HG03066 (cell line): ENCODE data around the gene TMEM200A.

ENCODE experiments used
- ATAC-seq: cut with Tn5 transposase; IDR thresholded peaks from one replicate; pipeline ENCODE4 v1.9.1; 2021; ENCODE audit warnings: low read depth; ENCODE audit not compliant: unreplicated experiment

TMEM200A gene

DNA sequence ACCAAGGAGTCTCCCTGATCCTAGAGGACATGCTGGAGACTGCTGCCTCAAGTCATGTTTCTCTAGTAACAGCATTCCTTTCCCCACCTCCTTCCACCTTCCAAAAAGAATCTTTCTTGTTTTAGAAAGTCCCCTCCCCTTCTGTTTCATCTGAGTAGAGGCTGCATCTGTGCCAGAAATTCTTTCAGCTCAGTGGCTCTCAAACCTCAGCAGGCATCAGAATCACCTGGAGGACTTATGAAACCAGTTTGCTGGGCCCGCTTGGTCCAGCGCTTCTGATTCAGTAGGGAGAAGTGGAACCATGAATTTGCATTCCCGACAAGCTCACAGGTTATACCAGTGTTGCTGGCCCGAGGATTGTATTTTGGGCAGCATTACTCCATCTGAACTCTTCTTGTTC lies 55.1 kb downstream of the TMEM200A start:
- no peak for ATAC-seq

DNA sequence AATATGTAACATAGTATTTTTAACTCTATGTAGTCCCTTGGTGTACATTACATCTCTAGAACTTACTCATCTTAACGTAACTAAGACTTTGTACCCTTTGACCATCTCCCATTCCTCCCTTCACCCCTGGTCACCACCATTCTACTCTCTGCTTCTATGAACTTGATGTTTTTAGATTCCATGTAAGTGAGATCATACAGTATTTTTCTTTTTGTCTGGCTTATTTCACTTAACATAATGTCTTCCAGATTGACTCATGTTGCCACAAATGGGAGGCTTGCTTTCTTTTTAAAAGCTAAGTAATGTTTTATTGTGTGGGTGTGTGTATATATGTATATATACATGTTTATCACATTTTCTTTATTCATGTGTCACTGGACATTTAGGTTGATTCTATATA lies 55.8 kb downstream of the TMEM200A start:
- ATAC-seq: no peak

DNA sequence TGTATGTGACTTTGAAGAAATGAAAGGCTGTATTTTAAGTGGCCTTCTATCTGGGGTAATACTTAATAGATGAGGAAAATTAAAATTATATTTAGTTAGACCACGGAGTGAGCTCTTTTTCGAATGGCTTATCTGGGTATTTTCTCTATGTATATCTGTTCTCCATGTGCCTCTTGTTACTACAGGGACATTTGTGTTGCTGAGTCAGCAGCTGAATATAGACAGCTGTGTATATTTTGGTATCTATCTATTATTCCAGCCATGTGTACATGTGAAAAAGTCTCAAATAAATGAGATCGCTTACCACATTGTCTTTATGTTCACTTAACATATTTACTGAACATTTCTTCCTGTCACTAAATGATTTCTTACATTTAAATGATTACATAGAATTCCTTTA lies 57.2 kb downstream of the TMEM200A start:
- no peak for ATAC-seq

DNA sequence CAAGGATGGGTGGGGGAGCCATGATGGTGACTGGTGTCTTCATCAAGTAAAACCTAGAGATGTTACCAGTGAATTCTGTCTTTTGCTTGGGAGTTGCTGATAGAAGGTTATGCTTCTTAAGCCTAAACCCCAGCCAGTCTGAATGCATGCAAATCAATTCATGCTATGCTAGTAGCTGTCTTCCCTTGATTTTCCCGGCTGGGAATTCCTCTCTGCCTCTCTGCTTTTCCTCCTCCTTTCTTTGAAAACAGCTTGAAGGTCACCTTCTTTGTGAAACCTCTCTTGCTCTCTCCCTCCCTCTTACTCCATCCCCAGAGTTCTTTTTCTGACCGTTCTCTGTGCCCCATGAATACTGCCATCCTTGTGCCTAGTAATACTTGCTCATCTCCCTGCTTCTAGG lies 58.9 kb downstream of the TMEM200A start:
- ATAC-seq: no peak

DNA sequence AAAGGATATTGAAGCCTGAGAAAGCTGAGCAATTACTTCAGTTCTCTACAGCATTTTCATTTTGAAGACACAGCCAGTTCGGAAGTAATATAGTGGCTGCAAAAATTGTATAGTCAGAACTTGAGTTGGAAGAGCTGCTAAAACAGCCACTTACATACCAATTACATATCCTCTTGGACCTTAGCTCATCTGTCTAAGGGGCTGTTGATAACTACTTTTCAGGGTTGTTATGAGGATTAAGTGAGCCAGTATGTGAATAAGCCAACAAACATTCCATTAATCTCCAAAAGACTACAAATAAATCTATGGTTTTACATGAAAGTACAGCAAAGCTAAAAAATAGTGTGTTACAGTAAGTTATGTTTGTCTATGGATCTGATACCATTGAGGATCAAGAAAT lies 59.7 kb downstream of the TMEM200A start:
- no peak for ATAC-seq

DNA sequence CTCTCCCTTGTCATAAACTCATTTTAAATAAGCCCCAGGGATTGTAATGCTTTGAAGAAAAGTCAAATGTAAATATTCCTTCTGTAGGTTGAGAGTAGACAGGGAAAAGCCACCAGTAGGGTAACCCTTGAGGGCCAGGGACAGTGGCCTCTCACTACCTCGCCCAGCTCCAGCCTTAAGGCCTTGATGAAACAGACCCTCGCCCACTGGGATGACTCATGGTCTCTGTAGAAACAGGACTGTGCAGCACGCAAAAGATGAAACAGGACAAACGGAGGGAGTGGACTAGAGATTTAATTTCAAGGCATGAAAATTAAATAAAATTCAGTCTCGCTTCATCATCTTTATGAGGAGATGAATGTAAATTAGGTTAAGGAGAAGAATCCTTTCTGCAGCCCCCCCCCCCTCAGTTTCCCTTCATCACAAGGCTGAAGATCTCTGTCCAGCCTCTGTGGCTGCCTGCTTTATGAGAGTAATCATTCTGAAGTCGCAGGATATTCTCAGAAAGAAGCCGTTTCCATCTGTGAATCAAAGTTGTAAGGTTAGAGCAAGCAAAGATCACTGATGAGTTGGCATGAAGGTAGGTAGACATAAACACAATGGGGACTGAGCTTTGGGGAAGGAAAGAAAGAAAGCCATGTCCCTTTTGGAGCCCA lies 60.4 kb downstream of the TMEM200A start:
- ATAC-seq: no peak

DNA sequence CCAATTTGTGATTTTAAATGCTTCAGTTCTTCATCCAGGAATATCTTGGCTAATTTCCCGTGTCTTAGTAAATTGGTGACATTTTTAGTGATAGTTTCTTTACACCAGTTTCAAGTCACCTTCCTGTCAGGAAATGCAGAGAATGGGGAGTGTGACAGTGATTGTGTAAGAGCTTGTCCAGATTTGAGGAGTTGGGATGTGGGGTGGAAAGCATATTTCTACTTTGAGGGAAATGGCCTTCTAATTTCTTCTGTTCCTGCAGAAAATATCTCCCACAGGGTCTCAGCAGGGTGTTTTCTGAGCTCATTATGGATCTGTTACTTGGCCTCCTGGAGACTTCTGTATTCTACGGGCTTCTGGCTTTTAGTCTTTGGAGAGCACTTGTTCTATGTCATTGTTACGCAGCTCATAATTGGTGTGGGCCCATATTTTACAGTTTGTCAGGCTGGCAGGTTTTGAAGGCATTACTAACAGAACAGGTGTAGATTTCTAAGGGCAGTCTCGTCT lies 65.6 kb downstream of the TMEM200A start:
- ATAC-seq: no peak

DNA sequence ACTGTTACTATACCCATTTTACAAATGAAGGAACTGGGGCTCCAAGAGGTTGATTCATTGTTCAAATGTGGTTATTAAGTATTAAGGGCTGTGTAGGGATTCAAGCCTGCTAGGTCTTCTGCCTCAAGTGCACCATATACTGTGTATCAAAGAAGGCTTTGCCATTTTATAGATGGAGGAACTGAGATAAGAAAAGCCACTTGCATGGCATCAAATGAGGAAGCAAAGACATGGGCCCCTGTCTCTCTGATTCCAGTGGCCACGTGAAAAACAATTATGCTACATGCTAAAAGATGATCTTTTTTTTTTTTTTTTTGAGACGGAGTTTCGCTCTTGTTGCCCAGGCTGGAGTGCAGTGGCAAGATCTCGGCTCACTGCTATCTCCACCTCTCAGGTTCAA lies 67.0 kb downstream of the TMEM200A start:
- no peak for ATAC-seq

DNA sequence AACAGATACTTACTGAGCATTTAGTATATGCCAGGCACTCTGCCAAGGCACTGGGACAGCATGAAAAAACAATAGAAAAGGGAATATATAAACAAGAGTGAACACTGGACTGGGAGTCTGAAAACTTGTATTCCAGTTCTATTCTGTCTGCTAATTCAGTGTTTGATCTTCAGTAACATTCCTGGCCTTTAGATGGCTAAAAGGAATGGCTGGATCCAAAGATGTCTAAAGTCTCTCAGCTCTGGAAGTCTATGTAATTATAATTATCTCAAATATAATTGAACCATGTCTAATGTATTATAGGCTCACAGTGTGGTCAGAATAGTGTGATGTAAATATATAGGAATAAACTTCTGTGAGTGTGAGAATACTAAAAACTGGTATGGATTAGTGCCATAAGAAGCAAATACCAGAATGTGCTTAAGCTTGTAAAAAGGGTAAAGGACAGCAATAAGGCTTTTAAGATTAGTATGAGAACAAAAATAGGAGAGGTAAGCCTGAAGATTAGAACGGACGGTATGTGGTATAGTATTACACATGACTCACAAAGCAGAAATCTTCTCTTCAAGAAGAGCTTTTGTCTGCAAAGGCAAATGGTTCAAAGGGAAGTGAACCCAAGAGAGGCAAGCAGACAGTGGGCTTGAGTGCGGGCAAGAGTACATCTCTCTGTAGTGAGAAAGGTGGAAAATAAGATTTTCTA lies 68.5 kb downstream of the TMEM200A start:
- no peak for ATAC-seq

DNA sequence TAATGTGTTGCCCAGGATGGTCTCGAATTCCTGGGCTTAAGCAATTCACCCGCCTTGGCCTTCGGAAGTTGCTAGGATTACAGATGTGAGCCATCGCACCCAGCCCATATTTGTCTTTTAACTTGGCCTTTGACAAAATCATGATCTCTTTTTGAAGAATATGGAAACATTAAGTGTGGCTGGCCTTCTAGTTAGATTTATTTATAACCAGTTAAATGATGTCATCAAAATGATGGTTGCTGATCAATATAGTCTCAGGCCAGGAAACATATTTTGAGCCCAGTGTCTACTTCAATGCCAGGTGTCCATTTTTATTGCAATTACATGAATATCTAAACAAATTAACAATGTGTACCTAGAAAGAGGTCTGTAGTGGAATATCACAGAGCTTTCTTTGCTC lies 69.4 kb downstream of the TMEM200A start:
- no peak for ATAC-seq

DNA sequence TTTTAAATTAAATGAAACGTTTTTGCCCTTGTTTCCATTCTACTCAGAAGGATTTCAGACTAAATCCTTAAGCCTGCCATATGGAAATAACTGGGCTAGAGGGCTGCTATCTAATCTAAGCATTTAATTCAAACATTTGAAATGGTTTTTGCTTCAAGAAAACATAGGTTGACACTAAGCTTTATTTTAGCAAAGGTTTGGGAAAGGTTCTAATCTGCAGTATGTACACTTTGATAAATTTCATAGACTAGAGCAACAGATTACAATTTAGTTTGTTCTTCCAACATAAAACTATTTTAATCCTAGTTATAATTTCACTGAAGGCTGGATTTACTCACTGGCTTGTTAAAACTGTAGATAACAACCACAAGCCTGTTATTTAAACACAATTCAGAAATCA lies 72.1 kb downstream of the TMEM200A start:
- no peak for ATAC-seq

DNA sequence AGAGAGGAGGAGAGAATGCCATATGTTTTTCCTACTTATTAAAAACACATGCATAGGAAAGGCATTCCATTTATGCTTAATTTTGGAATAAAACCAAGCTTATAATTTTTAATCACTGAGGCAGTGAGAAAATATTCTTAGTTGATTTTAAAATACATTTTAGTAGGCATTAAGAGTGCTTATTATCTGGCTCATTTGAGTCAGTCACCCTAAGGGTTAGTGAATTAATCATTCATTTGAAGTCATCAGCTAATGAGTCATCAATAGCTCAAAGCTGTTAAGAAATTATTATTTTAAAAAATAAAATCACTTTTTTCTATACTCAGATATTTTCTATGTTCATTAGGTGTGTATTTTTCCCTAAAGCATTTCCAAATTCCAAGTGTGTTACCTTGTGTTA lies 81.6 kb downstream of the TMEM200A start:
- ATAC-seq: no peak

DNA sequence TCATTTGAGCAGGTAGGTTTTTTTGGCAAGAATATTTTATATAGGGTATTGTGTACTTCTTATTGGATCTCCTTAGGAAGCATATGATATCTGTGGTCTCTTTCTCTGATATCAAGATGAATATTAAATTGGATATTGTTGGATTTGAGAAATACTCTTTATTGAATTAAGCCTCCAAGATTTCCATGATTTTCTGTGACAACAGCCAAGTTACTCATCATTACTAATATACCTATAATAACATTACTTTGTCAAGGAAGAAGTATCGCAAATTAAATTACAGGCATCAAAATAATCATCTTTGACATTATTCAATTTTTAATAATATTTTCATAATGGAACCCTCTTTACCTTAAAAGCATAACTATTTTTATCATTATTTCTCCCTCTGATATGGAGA lies 86.5 kb downstream of the TMEM200A start:
- no peak for ATAC-seq

DNA sequence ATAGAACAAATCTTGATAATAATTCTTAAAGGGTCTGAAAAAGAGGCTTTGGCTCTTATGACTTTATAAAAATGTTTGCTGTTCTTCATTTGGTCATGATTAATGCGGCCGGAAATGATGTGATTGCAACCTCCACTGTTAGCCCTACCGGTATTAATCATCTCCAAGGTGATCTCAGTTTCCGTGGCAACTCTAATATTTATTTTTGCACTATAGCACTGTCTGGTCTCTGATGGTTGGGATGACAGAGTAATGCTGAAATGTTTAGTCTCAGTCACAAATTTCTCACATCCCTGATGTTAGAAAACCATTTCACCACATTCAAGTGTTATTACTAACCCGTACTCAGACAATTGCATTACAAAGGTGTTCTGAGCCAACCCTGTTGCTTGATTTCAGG lies 87.4 kb downstream of the TMEM200A start:
- ATAC-seq: no peak

DNA sequence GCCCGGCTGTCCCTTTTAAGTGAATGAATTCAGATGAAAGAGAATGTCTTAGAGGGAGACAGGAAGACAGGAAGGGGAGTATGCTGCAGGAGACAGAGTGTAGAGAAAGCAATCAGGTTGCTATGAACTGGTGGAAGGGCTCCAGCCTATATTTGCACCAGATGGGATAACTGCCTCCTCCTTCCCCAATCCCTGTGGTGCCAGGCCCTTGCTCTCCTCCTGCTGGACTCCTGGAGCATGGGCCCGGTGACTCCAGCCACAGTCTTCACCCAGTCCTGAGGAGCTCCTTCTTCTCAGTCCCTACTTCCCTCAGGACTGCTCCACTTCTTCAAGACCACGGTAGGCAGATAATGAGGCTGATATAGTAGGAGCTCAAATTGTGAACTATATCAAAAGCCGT lies 91.8 kb downstream of the TMEM200A start:
- no peak for ATAC-seq

DNA sequence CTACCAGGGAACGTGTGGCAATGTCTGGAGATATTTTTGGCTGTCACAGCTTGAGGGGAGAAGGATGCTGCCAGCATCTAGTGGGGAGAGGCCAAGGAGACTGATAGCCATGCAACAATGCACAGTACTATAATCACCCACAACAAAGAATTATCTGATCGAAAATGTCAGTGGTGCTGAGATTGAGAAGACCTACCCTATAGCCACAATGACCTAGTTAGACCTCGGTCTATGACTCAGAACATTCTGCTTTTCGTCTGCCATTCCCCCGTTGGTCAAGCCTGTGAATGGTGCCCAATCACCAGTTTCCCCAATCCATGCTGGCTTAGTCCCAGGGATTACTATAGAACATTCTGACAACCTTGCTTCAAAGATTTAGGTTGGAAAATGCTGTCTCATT lies 93.5 kb downstream of the TMEM200A start:
- no peak for ATAC-seq

DNA sequence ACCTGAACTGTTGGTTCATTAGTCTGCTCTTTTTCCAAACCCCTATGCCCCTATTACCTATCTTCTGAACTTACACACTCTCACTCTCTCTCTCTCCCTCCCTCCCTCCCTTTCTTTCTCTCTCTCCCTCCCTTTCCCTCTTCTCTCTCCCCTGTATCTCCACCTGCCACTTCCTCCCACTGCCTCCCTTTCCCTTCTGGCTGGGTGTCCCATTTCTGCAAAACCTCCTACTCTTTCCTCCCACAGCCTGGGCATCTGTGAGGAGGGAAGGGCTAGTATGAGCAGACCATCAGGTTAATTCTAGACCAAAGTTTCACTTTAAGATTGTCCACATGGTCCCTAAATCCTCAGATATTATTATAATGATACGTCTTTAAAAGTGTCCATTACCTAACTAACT lies 95.1 kb downstream of the TMEM200A start:
- ATAC-seq: no peak

DNA sequence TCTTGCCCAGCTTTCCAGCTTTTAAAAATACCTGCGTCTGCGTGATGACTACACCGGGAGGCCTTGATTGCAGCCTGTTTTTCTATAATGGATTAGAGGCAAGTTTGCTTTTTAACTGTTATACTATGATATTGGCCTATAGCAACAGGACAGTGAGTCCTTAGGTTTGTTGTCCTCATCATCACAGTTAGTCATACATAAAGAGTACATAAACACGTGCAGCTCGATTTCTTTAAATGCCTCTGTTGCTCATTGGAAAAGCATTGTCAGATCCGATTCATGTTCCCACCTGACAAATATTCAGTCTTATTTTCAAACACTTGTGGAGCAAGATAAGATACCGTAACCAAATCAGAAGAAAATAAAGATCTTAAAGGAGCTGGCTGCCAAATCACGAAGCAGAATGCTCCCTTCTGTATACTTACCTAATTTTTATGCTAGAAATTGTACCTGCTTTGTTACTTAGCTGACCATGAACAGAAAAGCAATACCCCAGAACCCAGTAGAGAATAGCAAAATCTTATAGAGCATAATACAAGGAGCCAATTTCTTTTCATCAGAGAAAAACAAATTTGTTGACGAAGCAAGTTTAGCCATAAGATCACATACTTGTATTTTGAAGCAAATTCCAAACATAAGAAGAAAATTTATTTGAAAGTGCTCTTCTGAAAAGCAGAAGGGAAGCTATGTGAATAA lies 100.4 kb downstream of the TMEM200A start:
- no peak for ATAC-seq

DNA sequence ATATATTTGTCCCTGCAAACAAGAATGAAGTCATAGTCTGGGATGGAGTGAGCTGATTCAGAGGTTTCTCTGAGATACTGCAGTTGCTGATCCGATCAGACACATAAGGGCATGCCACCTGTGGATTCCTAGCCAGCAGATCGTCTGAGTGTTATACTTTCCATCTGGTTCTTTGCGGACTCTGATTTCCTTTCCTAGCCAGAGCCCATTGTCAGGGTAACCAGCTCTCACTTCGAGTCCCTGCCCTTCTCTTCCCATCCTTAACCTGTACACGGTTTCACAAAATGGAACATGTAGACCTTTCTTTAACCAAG lies 100.9 kb downstream of the TMEM200A start:
- ATAC-seq: no peak

DNA sequence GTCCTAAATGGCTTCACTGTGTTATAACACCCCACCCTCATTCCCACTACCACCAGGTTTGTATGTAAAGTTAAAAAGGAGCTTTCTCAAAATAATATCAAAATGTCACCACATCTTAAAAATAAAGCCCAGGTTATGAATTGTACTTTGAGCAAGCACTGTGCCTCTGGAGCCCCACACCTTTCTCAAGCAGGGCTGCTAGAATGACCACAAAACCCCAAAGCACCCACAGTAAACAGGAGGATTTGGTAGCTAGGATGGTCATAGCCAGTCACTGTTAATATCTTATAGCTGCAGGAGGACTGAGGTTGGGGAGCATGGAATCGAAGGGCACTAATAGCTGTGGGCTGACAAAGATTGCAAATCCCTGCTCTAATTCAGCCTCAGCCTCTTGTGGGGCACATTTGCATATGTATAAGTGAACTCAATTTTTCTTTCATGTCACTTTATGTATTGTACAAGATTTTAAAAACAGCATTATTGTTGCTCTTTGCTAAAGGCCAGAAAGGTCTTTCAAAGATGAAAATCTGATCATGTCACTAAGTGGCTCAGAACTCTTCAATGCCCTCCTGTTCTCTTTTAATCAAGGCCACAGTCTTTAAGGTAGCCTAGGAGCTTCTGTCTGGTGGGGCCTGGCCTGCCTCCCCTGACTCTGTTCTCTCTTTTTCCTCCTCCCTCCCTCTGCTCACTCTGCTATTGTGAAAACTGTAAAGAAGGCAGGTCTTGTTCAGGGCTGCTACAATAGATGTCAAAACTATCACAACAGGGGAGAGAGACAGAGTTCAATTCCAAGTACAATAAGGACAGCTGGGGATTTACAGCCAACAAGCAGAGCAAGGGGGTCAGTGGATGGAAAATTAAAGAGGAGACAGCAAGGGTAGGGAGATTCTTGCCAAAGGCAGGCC lies 101.6 kb downstream of the TMEM200A start:
- ATAC-seq: no peak

DNA sequence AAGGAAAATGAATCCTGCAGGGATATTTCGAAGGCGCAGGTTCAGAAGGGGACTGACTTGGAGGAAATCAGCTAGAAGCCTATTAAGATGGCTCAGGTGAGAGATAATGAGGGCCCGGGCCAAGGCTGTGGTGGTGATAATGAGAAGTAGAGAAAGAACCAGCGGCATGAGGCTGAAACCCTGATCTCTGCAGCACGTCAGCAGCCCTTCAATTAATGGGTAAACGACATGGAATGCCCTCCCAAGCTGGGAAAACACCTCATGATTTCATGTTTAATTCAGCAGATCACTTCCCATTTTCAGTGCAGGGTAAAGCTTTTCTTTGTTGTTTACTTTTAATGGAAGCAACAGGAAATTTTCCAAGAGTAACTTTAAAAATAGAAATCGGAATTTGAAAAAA lies 104.9 kb downstream of the TMEM200A start:
- no peak for ATAC-seq
